ENCODE measurements around the gene FPR2. TPM values are rescaled to one million over a fixed set of nuclear protein-coding genes. Genes with fewer than 3 reads are reported as not detected.

Gene FPR2
- total RNA-seq, 2 experiments from 2014 or later: not detected

- H3K27me3 ChIP-seq (ENCODE audit: control insufficient read depth in 1 of 2, insufficient read depth in 2 of 2, low read length in 2 of 2): peaks cover 36 to 44% of the 10 kb centered on the region in 2 experiments
- no peak overlapping the region for H3K4me3 ChIP-seq (ENCODE audit: low read length)
- no peaks in the 10 kb centered on the region for H3K36me3 Mint-ChIP-seq (ENCODE audit: low read depth)
- intact Hi-C loops (cut with DNase I, micrococcal nuclease): no loop called here
- DNase-seq (no peak), ATAC-seq (ENCODE audit: poor library complexity) (no peak)
- TF ChIP-seq, protein P1, sequence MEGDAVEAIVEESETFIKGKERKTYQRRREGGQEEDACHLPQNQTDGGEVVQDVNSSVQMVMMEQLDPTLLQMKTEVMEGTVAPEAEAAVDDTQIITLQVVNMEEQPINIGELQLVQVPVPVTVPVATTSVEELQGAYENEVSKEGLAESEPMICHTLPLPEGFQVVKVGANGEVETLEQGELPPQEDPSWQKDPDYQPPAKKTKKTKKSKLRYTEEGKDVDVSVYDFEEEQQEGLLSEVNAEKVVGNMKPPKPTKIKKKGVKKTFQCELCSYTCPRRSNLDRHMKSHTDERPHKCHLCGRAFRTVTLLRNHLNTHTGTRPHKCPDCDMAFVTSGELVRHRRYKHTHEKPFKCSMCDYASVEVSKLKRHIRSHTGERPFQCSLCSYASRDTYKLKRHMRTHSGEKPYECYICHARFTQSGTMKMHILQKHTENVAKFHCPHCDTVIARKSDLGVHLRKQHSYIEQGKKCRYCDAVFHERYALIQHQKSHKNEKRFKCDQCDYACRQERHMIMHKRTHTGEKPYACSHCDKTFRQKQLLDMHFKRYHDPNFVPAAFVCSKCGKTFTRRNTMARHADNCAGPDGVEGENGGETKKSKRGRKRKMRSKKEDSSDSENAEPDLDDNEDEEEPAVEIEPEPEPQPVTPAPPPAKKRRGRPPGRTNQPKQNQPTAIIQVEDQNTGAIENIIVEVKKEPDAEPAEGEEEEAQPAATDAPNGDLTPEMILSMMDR (IDR thresholded peaks at IDR 0.05): no peak
- H3K36me3 ChIP-seq (ENCODE audit: insufficient read depth, low read length): no peaks in the 10 kb centered on the region
- no peaks in the 10 kb centered on the region for H3K4me1 ChIP-seq (ENCODE audit: insufficient read depth, low read length)
- no peak overlapping the region for H3K27ac Mint-ChIP-seq
- no peak overlapping the region for H3K27ac ChIP-seq (ENCODE audit: low read depth in 1 of 2, low read length in 2 of 2)
- no peak overlapping the region for H3K4me3 Mint-ChIP-seq
- H3K9me3 Mint-ChIP-seq: no peaks in the 10 kb centered on the region
- H3K4me1 Mint-ChIP-seq (ENCODE audit: low read depth): no peaks in the 10 kb centered on the region
- H3K9me3 ChIP-seq (ENCODE audit: control insufficient read depth in 1 of 2, insufficient read depth in 1 of 2, low read length in 2 of 2): peaks cover 0 to 23% of the 10 kb centered on the region in 2 experiments
- H3K27me3 Mint-ChIP-seq: peaks cover 71% of the 10 kb centered on the region
- ChIA-PET POLR2A (no interaction called here), CTCF (no interaction called here)
Observed at GRCh38 chr19:51722492-51722891, 38.5 kb upstream of the FPR2 start.

DNA sequence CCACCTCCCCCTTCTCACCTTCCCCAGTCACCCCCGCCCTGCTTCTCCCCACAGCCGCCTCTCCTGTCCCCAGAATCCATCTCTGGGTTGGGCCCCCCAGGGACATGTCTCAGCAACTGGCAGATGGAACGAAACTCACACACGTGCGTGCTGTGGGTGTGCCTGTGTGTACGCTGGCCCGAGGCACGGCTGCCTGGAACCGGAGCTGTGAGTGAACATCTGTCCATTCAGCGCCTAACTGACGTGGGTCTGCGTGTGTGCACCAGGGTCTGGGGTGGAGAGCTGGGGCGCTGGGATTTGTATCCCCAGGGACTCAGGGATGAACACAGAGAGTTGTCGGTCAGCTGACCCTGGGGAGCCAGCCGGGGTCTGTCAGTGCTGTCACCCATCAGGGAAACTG is 36.4 kb upstream of the FPR2 start:
- Histone ChIP-seq H3K4me1 (ENCODE audit: insufficient read depth, low read length) (no peaks in the 10 kb centered on the region), H3K27ac (ENCODE audit: low read depth in 1 of 2, low read length in 2 of 2) (no peak overlapping the region), H3K9me3 (ENCODE audit: control insufficient read depth in 1 of 2, insufficient read depth in 1 of 2, low read length in 2 of 2) (peaks cover 0 to 27% of the 10 kb centered on the region in 2 experiments), H3K36me3 (ENCODE audit: insufficient read depth, low read length) (no peaks in the 10 kb centered on the region), H3K4me3 (ENCODE audit: low read length) (no peak overlapping the region), H3K27me3 (ENCODE audit: control insufficient read depth in 1 of 2, insufficient read depth in 2 of 2, low read length in 2 of 2) (peaks cover 33 to 36% of the 10 kb centered on the region in 2 experiments)
- H3K4me3 Mint-ChIP-seq: no peak overlapping the region
- peaks cover 73% of the 10 kb centered on the region for H3K27me3 Mint-ChIP-seq
- H3K36me3 Mint-ChIP-seq (ENCODE audit: low read depth): no peaks in the 10 kb centered on the region
- H3K9me3 Mint-ChIP-seq: no peaks in the 10 kb centered on the region
- DNase-seq (no peak), ATAC-seq (ENCODE audit: poor library complexity) (no peak)
- intact Hi-C loops (cut with DNase I, micrococcal nuclease): no loop called here
- POLR2A ChIA-PET: no interaction called here
- no peaks in the 10 kb centered on the region for H3K4me1 Mint-ChIP-seq (ENCODE audit: low read depth)
- H3K27ac Mint-ChIP-seq: no peak overlapping the region
- CTCF ChIA-PET: no interaction called here
- TF ChIP-seq, protein P1 (IDR thresholded peaks at IDR 0.05): no peak

GRCh38 chr19:51726049-51726448 is 34.9 kb upstream of the FPR2 start:
- Mint-ChIP-seq H3K27me3 (peaks cover 61% of the 10 kb centered on the region), H3K4me3 (no peak overlapping the region)
- no peak for ATAC-seq (ENCODE audit: poor library complexity)

More at GRCh38 chr19:51726049-51726448, 34.9 kb upstream of the FPR2 start:
- H3K4me1 Mint-ChIP-seq (ENCODE audit: low read depth): no peaks in the 10 kb centered on the region
- peaks cover 0 to 37% of the 10 kb centered on the region in 2 experiments for H3K9me3 ChIP-seq (ENCODE audit: control insufficient read depth in 1 of 2, insufficient read depth in 1 of 2, low read length in 2 of 2)
- intact Hi-C loops (cut with DNase I, micrococcal nuclease): no loop called here
- H3K9me3 Mint-ChIP-seq: peaks cover 2% of the 10 kb centered on the region
- TF ChIP-seq, protein P1 (IDR thresholded peaks at IDR 0.05): no peak
- H3K27ac ChIP-seq (ENCODE audit: low read depth in 1 of 2, low read length in 2 of 2): no peak overlapping the region
- peaks cover 20 to 21% of the 10 kb centered on the region in 2 experiments for H3K27me3 ChIP-seq (ENCODE audit: control insufficient read depth in 1 of 2, insufficient read depth in 2 of 2, low read length in 2 of 2)
- ChIA-PET CTCF (no interaction called here), POLR2A (no interaction called here)
- H3K36me3 Mint-ChIP-seq (ENCODE audit: low read depth): no peaks in the 10 kb centered on the region
- H3K27ac Mint-ChIP-seq: no peak overlapping the region
- no peak overlapping the region for H3K4me3 ChIP-seq (ENCODE audit: low read length)
- no peaks in the 10 kb centered on the region for H3K4me1 ChIP-seq (ENCODE audit: insufficient read depth, low read length)
- DNase-seq: no peak
- H3K36me3 ChIP-seq (ENCODE audit: insufficient read depth, low read length): no peaks in the 10 kb centered on the region
